ENCODE results near the gene IGF1R.

DNA sequence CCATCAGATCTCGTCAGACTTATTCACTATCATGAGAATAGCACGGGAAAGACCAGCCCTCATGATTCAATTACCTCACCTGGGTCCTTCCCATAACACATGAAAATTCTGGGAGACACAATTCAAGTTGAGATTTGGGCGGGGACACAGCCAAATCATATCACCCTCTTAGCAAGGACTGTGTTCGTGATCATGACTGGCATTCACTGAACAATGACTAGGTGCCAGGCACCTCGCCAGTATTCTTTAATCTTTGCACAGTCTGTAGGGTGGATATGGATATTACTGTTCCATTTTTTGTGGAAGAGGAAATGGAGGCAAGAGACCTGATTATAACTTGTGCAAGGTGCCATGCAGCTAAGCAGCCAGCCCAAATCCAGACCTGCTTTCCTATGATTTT is 77.5 kb downstream of the IGF1R start:
- TF ChIP-seq EZH2 (IDR thresholded peaks at IDR 0.05; ENCODE audit: low read depth), result no peak
- TF ChIP-seq, protein P1, sequence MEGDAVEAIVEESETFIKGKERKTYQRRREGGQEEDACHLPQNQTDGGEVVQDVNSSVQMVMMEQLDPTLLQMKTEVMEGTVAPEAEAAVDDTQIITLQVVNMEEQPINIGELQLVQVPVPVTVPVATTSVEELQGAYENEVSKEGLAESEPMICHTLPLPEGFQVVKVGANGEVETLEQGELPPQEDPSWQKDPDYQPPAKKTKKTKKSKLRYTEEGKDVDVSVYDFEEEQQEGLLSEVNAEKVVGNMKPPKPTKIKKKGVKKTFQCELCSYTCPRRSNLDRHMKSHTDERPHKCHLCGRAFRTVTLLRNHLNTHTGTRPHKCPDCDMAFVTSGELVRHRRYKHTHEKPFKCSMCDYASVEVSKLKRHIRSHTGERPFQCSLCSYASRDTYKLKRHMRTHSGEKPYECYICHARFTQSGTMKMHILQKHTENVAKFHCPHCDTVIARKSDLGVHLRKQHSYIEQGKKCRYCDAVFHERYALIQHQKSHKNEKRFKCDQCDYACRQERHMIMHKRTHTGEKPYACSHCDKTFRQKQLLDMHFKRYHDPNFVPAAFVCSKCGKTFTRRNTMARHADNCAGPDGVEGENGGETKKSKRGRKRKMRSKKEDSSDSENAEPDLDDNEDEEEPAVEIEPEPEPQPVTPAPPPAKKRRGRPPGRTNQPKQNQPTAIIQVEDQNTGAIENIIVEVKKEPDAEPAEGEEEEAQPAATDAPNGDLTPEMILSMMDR (conservative IDR thresholded peaks at IDR 0.05), result no peak
